ENCODE measurements around the gene EYA3. TPM values are rescaled to one million over a fixed set of nuclear protein-coding genes. Genes with fewer than 3 reads are reported as not detected.
A peak's percentile ranks its signal among the peaks of the same experiment; 100 is the strongest.

EYA3 gene
- total RNA-seq, 6 experiments from 2014 or later = 24.2 to 31.3 (median 27.8) TPM

- TF ChIP-seq CTCF (IDR thresholded peaks at IDR 0.05) = no peak
- DNase-seq = no peak
- H3K27me3 Mint-ChIP-seq (ENCODE audit: insufficient read depth) = no peaks in the 10 kb centered on the region
- H3K4me3 Mint-ChIP-seq = no peak overlapping the region
- peaks cover 5% of the 10 kb centered on the region; the same call in 1 of the 2 replicates for H3K36me3 Mint-ChIP-seq (ENCODE audit: low read depth)
- no peaks in the 10 kb centered on the region for H3K9me3 Mint-ChIP-seq
- peak overlapping the region; percentile 67; the same call in 1 of the 2 replicates for H3K27ac Mint-ChIP-seq
- H3K4me1 Mint-ChIP-seq (ENCODE audit: low read depth) = peaks cover 78% of the 10 kb centered on the region
These were observed 13.4 kb downstream of the EYA3 start for GRCh38 chr1:28074892-28075511.

GRCh38 chr1:28073867-28074266 lies 14.5 kb downstream of the EYA3 start:
- no peak for TF ChIP-seq CTCF (IDR thresholded peaks at IDR 0.05)
- Mint-ChIP-seq H3K27ac (no peak overlapping the region), H3K9me3 (no peaks in the 10 kb centered on the region), H3K4me3 (no peak overlapping the region), H3K27me3 (ENCODE audit: insufficient read depth) (no peaks in the 10 kb centered on the region), H3K36me3 (ENCODE audit: low read depth) (peaks cover 5% of the 10 kb centered on the region; the same call in 1 of the 2 replicates), H3K4me1 (ENCODE audit: low read depth) (peaks cover 67% of the 10 kb centered on the region)
- DNase-seq = no peak

GRCh38 chr1:28071813-28072212 lies 16.6 kb downstream of the EYA3 start:
- Mint-ChIP-seq H3K4me3 (no peak overlapping the region; the same call in 1 of the 2 replicates), H3K36me3 (ENCODE audit: low read depth) (peaks cover 5% of the 10 kb centered on the region; the same call in 1 of the 2 replicates), H3K27me3 (ENCODE audit: insufficient read depth) (no peaks in the 10 kb centered on the region), H3K27ac (peak overlapping the region; percentile 13; the same call in 1 of the 2 replicates), H3K9me3 (no peaks in the 10 kb centered on the region), H3K4me1 (ENCODE audit: low read depth) (peaks cover 64% of the 10 kb centered on the region)
- DNase-seq = no peak
- no peak for TF ChIP-seq CTCF (IDR thresholded peaks at IDR 0.05)

GRCh38 chr1:28070725-28071593 lies 17.5 kb downstream of the EYA3 start:
- Mint-ChIP-seq H3K4me3 (no peak overlapping the region; the same call in 1 of the 2 replicates), H3K27ac (peak overlapping the region; percentile 26; the same call in 1 of the 2 replicates), H3K36me3 (ENCODE audit: low read depth) (peaks cover 5% of the 10 kb centered on the region; the same call in 1 of the 2 replicates), H3K9me3 (no peaks in the 10 kb centered on the region), H3K27me3 (ENCODE audit: insufficient read depth) (no peaks in the 10 kb centered on the region), H3K4me1 (ENCODE audit: low read depth) (peaks cover 67% of the 10 kb centered on the region)
- TF ChIP-seq CTCF (IDR thresholded peaks at IDR 0.05) = no peak
- DNase-seq = no peak

GRCh38 chr1:28067523-28068090 lies 20.8 kb downstream of the EYA3 start:
- peak overlapping the region; percentile 77 for H3K27ac Mint-ChIP-seq
- TF ChIP-seq CTCF (IDR thresholded peaks at IDR 0.05) = no peak
- DNase-seq = no peak
- no peaks in the 10 kb centered on the region for H3K9me3 Mint-ChIP-seq
- H3K4me3 Mint-ChIP-seq = peak overlapping the region; percentile 69
- H3K4me1 Mint-ChIP-seq (ENCODE audit: low read depth) = peaks cover 60% of the 10 kb centered on the region
- peaks cover 5% of the 10 kb centered on the region; the same call in 1 of the 2 replicates for H3K36me3 Mint-ChIP-seq (ENCODE audit: low read depth)
- no peaks in the 10 kb centered on the region; the same call in 1 of the 2 replicates for H3K27me3 Mint-ChIP-seq (ENCODE audit: insufficient read depth)

All from HFFc6 (cell line).